ENCODE measurements around the gene DPF3. TPM values are rescaled to one million over a fixed set of nuclear protein-coding genes. Genes with fewer than 3 reads are reported as not detected.

Gene DPF3
- total and polyA plus RNA-seq, 2 donors (not counting 1 experiment from before 2014, with no cell fraction given): 3.4 to 10.2 TPM

DNA sequence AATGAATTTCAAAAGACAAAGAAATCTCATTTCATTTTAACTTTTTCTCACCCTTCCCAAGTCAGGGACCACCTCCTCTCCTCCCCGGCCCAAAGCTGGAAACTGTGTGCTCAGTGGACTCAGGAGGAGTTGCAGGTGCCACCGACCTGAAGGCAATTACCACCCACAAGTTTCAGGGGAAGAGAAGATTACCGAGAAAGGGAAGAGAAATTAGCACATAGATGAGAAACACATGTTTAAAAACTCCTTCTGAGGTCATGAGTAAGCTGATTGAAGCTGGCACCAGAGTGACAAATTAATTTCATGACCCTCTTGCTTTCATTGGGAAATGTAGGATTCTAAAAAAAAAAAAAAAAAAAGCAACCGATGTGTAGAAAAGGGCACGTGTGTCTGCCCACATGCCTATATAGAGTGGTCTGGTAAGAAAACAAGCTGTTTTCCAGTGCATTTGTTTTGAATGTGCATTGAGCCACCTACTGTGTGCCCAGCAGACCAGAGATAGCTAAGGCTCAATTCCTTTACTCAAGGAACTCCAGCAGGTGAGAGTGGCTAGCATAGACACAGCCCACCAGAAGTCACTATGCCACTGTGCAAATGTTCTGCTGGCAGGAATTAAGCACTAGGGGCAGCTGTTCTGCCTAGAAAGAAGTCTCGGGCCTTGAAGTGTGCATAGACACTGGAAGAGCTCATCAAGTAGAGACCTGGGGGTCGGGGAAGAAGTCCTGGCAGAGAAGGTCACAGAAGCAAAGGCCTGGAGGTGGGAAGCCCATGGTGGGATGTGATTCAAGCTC, 30.5 kb downstream of the DPF3 start:
- no peaks in the 10 kb centered on the region for H3K9me3 ChIP-seq (ENCODE audit: control extremely low read depth in 1 of 3, control insufficient read depth in 2 of 3, insufficient read depth in 1 of 3, low read length in 2 of 3)
- Mint-ChIP-seq H3K27ac (no peak overlapping the region), H3K9me3 (ENCODE audit: insufficient read depth) (peaks cover 2% of the 10 kb centered on the region), H3K4me3 (no peak overlapping the region), H3K4me1 (peaks cover 56% of the 10 kb centered on the region), H3K27me3 (no peaks in the 10 kb centered on the region)
- H3K36me3 ChIP-seq (replicated peaks in 1 of 2; ENCODE audit: control extremely low read depth in 1 of 2, control insufficient read depth in 1 of 2, extremely low read depth in 1 of 2, insufficient read depth in 2 of 2, low read length in 1 of 2): no peaks in the 10 kb centered on the region
- peaks cover 16 to 19% of the 10 kb centered on the region in 2 donors for H3K4me1 ChIP-seq (ENCODE audit: control insufficient read depth in 2 of 2, insufficient read depth in 2 of 2, low read length in 2 of 2)
- no peak overlapping the region for H3K9ac ChIP-seq (ENCODE audit: low read length)
- ChIA-PET CTCF (interaction anchor here (0.6 to 0.9 kb wide), 4 partner anchors 14 to 841 kb away, joined by 3 read pairs; no protein-coding TSS in a partner anchor), POLR2A (interaction anchor here (0.6 kb wide), 1 partner anchor 19 kb away, joined by 3 read pairs; no protein-coding TSS in a partner anchor)
- ATAC-seq (ENCODE audit: low read depth): no peak
- H3K4me2 ChIP-seq (replicated peaks; ENCODE audit: low read depth, low read length, poor library complexity, severe bottlenecking): peak overlapping the region; percentile 18
- peaks cover 71% of the 10 kb centered on the region for H3K79me2 ChIP-seq (ENCODE audit: control insufficient read depth, insufficient read depth, low read length)
- H3K27me3 ChIP-seq (replicated peaks in 1 of 4; ENCODE audit: control extremely low read depth in 1 of 4, control insufficient read depth in 3 of 4, insufficient read depth in 4 of 4, low read length in 3 of 4): no peaks in the 10 kb centered on the region
- no peak overlapping the region for H3K27ac ChIP-seq (ENCODE audit: low read length in 2 of 2)
- no peak overlapping the region for H3K4me3 ChIP-seq (ENCODE audit: control extremely low read depth in 1 of 5, extremely low read depth in 1 of 5, insufficient read depth in 1 of 5, low read depth in 2 of 5, low read length in 4 of 5)
- H4K20me1 ChIP-seq (ENCODE audit: control insufficient read depth, insufficient read depth, low read length, poor library complexity, severe bottlenecking): peaks cover 18% of the 10 kb centered on the region
- intact Hi-C loops (cut with micrococcal nuclease): no loop called here
- WGBS (ENCODE audit: insufficient coverage): 65% methylated on average over 2 of the region's 7 CpGs
- no peak for DNase-seq
- TF ChIP-seq, protein P1, sequence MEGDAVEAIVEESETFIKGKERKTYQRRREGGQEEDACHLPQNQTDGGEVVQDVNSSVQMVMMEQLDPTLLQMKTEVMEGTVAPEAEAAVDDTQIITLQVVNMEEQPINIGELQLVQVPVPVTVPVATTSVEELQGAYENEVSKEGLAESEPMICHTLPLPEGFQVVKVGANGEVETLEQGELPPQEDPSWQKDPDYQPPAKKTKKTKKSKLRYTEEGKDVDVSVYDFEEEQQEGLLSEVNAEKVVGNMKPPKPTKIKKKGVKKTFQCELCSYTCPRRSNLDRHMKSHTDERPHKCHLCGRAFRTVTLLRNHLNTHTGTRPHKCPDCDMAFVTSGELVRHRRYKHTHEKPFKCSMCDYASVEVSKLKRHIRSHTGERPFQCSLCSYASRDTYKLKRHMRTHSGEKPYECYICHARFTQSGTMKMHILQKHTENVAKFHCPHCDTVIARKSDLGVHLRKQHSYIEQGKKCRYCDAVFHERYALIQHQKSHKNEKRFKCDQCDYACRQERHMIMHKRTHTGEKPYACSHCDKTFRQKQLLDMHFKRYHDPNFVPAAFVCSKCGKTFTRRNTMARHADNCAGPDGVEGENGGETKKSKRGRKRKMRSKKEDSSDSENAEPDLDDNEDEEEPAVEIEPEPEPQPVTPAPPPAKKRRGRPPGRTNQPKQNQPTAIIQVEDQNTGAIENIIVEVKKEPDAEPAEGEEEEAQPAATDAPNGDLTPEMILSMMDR (IDR thresholded peaks at IDR 0.05): no peak
- H2AFZ ChIP-seq (ENCODE audit: insufficient read depth, low read depth, low read length, poor library complexity, severe bottlenecking): no peak overlapping the region

DNA sequence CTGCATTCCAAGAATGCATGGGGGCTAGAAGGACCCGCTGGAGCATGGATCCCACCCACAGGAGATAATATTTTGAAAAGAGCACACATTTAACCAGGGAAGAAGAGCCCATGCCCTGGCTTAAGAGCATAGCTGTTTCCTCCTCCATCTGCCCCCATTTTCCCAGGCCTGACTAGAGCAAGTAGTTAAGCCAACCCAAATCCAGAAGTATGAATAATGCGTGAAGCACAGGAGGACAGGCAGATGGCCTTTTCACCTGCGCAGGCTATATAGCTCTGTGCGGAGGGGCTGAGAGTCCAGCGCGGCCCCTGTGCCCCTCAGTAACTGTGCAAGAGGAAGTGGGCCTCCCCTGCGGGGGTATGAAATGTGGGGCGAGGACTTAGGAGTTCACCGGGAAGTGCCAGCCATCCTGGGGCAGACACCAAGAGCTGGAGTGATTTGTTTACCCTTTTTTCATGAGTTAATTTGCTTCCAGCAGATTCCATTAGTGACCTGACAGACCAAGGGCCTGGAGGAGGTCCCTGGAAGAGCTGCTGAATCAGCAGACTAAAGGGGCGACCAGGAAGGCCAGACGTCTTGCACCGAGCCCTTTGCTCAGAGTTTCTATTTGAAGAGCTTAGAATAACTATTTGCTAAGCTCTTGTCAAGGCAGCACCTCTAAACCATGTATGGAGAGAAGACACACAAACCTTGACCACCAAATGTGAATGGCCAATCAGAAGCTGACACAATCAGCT, 37.2 kb downstream of the DPF3 start:
- TF ChIP-seq, protein P1 (IDR thresholded peaks at IDR 0.05): no peak
- TF ChIP-seq EZH2 (IDR thresholded peaks at IDR 0.05; ENCODE audit: borderline replicate concordance, insufficient read depth, low read depth, low read length, poor library complexity, severe bottlenecking): no peak
- Histone ChIP-seq H3K4me2 (replicated peaks; ENCODE audit: low read depth, low read length, poor library complexity, severe bottlenecking) (no peak overlapping the region), H3K4me1 (ENCODE audit: control insufficient read depth in 2 of 2, insufficient read depth in 2 of 2, low read length in 2 of 2) (peaks cover 4 to 5% of the 10 kb centered on the region in 2 donors), H3K9me3 (ENCODE audit: control extremely low read depth in 1 of 3, control insufficient read depth in 2 of 3, insufficient read depth in 1 of 3, low read length in 2 of 3) (no peaks in the 10 kb centered on the region), H3K27ac (ENCODE audit: low read length in 2 of 2) (no peak overlapping the region), H3K9ac (ENCODE audit: low read length) (no peak overlapping the region), H2AFZ (ENCODE audit: insufficient read depth, low read depth, low read length, poor library complexity, severe bottlenecking) (no peak overlapping the region), H3K79me2 (ENCODE audit: control insufficient read depth, insufficient read depth, low read length) (peaks cover 47% of the 10 kb centered on the region), H3K27me3 (replicated peaks in 1 of 4; ENCODE audit: control extremely low read depth in 1 of 4, control insufficient read depth in 3 of 4, insufficient read depth in 4 of 4, low read length in 3 of 4) (no peaks in the 10 kb centered on the region), H3K36me3 (replicated peaks in 1 of 2; ENCODE audit: control extremely low read depth in 1 of 2, control insufficient read depth in 1 of 2, extremely low read depth in 1 of 2, insufficient read depth in 2 of 2, low read length in 1 of 2) (peaks cover 0 to 6% of the 10 kb centered on the region in 2 experiments), H4K20me1 (ENCODE audit: control insufficient read depth, insufficient read depth, low read length, poor library complexity, severe bottlenecking) (peaks cover 4% of the 10 kb centered on the region), H3K4me3 (ENCODE audit: control extremely low read depth in 1 of 5, extremely low read depth in 1 of 5, insufficient read depth in 1 of 5, low read depth in 2 of 5, low read length in 4 of 5) (no peak overlapping the region)
- POLR2A ChIA-PET: no interaction called here
- CTCF ChIA-PET: interaction anchor here (0.9 kb wide), 1 partner anchor 343 kb away, joined by 3 read pairs; no protein-coding TSS in a partner anchor
- peaks cover 30% of the 10 kb centered on the region for H3K4me1 Mint-ChIP-seq
- no peaks in the 10 kb centered on the region for H3K9me3 Mint-ChIP-seq (ENCODE audit: insufficient read depth)
- DNase-seq: no peak
- ATAC-seq (ENCODE audit: low read depth): no peak
- no peak overlapping the region for H3K4me3 Mint-ChIP-seq
- H3K27me3 Mint-ChIP-seq: no peaks in the 10 kb centered on the region
- H3K27ac Mint-ChIP-seq: no peak overlapping the region
- 71% methylated on average over 10 of the region's 12 CpGs for WGBS (ENCODE audit: insufficient coverage)
- intact Hi-C loops (cut with micrococcal nuclease): no loop called here

Data from B cell (primary cell).